SK-N-SH (cell line): Measurements from ENCODE around the gene ANKRD44.

ENCODE experiments used
- CTCF ChIP-seq: fragments of 200-600 bp; sonication (generic); IDR thresholded peaks from 2 replicates; pipeline ENCODE4 v1.6.1; 2017; ENCODE audit warnings: antibody characterized with exemption, mild to moderate bottlenecking, moderate library complexity
- GATA2 ChIP-seq: sonication (generic); formaldehyde crosslinking; IDR thresholded peaks from 2 replicates; pipeline ENCODE4 v1.5.0; 2020; ENCODE audit warnings: mild to moderate bottlenecking, missing genetic modification reagents
- MAX ChIP-seq: IDR thresholded peaks from 2 replicates; pipeline ENCODE4 v1.4.0; 2012; ENCODE audit warnings: low read depth
- POLR2AphosphoS5 ChIP-seq: IDR thresholded peaks from 2 replicates; pipeline ENCODE4 v1.6.1; 2012; ENCODE audit warnings: low read depth, low read length
- REST ChIP-seq: IDR thresholded peaks from 2 replicates; pipeline ENCODE4 v1.6.1; 2012; ENCODE audit warnings: mild to moderate bottlenecking, low read depth, low read length, moderate library complexity
- YY1 ChIP-seq: IDR thresholded peaks from 2 replicates; pipeline ENCODE4 v1.4.0; 2012; ENCODE audit warnings: low read depth, mild to moderate bottlenecking
- TF ChIP-seq, protein P1 (sequence below): fragments of 150-350 bp; IDR thresholded peaks from 2 replicates; pipeline ENCODE4 v1.6.1; 2017; ENCODE audit warnings: antibody characterized with exemption, low read length, low read depth, borderline replicate concordance
- TF ChIP-seq, protein P2 (sequence below): IDR thresholded peaks from 2 replicates; pipeline ENCODE4 v1.4.0; 2012; ENCODE audit warnings: low read depth, borderline replicate concordance

GRCh38 chr2:197078535-197078934 is 232.0 kb downstream of the ANKRD44 start:
- TF ChIP-seq REST, result no peak
- TF ChIP-seq MAX, result no peak
- TF ChIP-seq, protein P1, sequence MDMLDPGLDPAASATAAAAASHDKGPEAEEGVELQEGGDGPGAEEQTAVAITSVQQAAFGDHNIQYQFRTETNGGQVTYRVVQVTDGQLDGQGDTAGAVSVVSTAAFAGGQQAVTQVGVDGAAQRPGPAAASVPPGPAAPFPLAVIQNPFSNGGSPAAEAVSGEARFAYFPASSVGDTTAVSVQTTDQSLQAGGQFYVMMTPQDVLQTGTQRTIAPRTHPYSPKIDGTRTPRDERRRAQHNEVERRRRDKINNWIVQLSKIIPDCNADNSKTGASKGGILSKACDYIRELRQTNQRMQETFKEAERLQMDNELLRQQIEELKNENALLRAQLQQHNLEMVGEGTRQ, result no peak
- TF ChIP-seq CTCF, result no peak
- TF ChIP-seq, protein P2, sequence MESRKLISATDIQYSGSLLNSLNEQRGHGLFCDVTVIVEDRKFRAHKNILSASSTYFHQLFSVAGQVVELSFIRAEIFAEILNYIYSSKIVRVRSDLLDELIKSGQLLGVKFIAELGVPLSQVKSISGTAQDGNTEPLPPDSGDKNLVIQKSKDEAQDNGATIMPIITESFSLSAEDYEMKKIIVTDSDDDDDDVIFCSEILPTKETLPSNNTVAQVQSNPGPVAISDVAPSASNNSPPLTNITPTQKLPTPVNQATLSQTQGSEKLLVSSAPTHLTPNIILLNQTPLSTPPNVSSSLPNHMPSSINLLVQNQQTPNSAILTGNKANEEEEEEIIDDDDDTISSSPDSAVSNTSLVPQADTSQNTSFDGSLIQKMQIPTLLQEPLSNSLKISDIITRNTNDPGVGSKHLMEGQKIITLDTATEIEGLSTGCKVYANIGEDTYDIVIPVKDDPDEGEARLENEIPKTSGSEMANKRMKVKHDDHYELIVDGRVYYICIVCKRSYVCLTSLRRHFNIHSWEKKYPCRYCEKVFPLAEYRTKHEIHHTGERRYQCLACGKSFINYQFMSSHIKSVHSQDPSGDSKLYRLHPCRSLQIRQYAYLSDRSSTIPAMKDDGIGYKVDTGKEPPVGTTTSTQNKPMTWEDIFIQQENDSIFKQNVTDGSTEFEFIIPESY, result no peak
- TF ChIP-seq GATA2 (CRISPR knock-in tag), result no peak
- TF ChIP-seq POLR2AphosphoS5, result no peak
- no peak for TF ChIP-seq YY1
